ENCODE data around the gene C9.
"Not testable (repeated sequence)": the region's sequence is repeated elsewhere in the genome, so short reads cannot be mapped to it uniquely, and the experiment has no call there.

The C9 gene

DNA sequence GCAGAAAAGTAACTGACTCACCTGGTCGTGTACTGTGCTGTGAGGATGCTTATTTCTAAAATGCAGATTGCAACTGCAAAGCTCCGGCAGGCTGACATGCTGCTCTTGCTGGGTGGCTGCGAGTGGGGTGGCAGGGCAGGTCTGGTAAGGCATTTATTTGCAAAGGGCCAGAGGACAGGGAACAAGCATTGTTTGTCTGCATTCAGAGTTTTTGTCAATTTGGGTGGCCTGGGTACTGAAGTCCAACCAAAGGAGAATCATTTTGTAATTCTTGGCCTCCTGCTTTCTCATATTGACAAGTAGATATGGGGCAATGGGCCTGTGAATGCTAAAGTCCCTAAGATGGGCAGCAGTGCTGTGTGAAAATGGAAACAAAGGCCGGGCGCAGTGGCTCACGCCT, at the start of gene C9:
Gene C9 (minus strand): TSS at position 129 of the 400 bp plus-strand sequence. CDS start 31 bp downstream, at position 98.
- Histone ChIP-seq H3K36me3 (ENCODE audit: control insufficient read depth in 5 of 5, insufficient read depth in 5 of 5, low read length in 5 of 5) (no peaks in the 10 kb centered on the region), H3K27me3 (ENCODE audit: control insufficient read depth in 5 of 5, insufficient read depth in 4 of 5, low read length in 5 of 5) (no peaks in the 10 kb centered on the region), H3K9me3 (ENCODE audit: control insufficient read depth in 5 of 5, low read length in 5 of 5) (peaks cover 0 to 4% (median 0%) of the 10 kb centered on the region in 5 donors), H3K9ac (ENCODE audit: low read length in 5 of 5) (no peak within 1 kb of the TSS), H3K4me3 (ENCODE audit: low read depth in 1 of 5, low read length in 5 of 5) (no peak within 1 kb of the TSS), H3K4me1 (ENCODE audit: control insufficient read depth in 5 of 5, insufficient read depth in 5 of 5, low read length in 5 of 5) (peaks cover 0 to 4% (median 3%) of the 10 kb centered on the region in 5 donors), H3K27ac (ENCODE audit: low read depth, low read length) (no peak within 1 kb of the TSS)

DNA sequence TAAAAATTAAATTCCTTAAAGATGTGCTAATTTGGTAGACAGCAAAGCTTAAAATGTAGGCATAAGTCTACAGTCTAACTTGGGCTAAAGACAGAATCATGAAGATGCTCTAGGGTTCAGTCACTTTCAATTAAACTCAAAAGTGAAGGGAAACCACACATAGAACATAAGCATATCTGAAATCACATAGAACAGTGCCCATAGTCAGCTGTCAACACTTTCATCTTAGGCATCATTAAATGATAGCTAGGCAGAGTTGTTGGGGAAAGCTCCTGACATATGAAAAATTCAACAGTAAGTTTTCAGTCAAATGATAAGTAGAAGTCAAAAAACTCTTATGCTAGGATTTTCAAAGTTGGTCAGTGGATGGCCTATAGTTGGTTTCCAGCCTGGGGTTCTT, 49.5 kb upstream of the C9 start:
- H3K9ac ChIP-seq (ENCODE audit: low read length in 5 of 5), result no peak overlapping the region
- H3K4me1 ChIP-seq (ENCODE audit: control insufficient read depth in 5 of 5, insufficient read depth in 5 of 5, low read length in 5 of 5), result peaks cover 3 to 77% (median 73%) of the 10 kb centered on the region in 5 donors
- H3K4me3 ChIP-seq (ENCODE audit: low read depth in 1 of 5, low read length in 5 of 5), result no peak overlapping the region
- peaks cover 0 to 29% (median 15%) of the 10 kb centered on the region in 5 donors for H3K36me3 ChIP-seq (ENCODE audit: control insufficient read depth in 5 of 5, insufficient read depth in 5 of 5, low read length in 5 of 5)
- H3K27me3 ChIP-seq (ENCODE audit: control insufficient read depth in 5 of 5, insufficient read depth in 4 of 5, low read length in 5 of 5), result no peaks in the 10 kb centered on the region
- H3K27ac ChIP-seq (ENCODE audit: low read depth, low read length), result peak overlapping the region; percentile 44
- H3K9me3 ChIP-seq (ENCODE audit: control insufficient read depth in 5 of 5, low read length in 5 of 5), result no peaks in the 10 kb centered on the region

DNA sequence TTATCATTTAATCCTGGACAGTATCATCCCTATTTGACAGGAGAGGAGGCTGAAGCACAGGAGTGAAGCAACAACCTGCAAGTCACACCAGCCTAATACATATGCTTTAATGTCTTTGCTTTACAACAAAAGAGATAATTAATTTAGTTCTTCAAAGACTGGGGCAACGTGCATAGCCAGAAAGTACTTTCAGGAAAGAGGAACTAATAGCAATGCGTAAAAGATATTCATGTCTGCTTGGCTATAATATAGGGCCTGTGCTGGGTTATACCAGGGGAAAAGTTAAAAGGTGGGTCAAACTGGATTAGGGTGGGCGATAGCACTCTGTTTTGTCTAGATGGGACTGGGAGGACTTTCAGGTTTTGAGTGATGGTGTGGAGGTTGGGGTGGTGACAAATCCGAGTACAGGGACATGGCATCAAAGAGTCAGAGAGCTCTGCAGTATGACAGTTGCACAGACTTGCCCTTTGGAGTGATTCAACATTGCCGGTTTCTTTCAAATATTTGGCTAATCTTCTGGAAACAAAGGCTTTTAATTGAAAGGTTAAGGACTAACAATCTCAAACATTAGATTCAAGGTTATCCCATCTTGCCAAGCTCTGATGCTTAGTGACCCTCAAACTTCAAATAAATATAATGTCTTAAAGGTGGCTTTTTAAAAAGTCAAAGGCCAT, 48.6 kb upstream of the C9 start:
- no peak overlapping the region for H3K4me3 ChIP-seq (ENCODE audit: low read depth in 1 of 5, low read length in 5 of 5)
- H3K9ac ChIP-seq (ENCODE audit: low read length in 5 of 5), result no peak overlapping the region
- peaks cover 3 to 78% (median 76%) of the 10 kb centered on the region in 5 donors for H3K4me1 ChIP-seq (ENCODE audit: control insufficient read depth in 5 of 5, insufficient read depth in 5 of 5, low read length in 5 of 5)
- H3K27ac ChIP-seq (ENCODE audit: low read depth, low read length), result peak overlapping the region; percentile 44
- no peaks in the 10 kb centered on the region for H3K9me3 ChIP-seq (ENCODE audit: control insufficient read depth in 5 of 5, low read length in 5 of 5)
- no peaks in the 10 kb centered on the region for H3K27me3 ChIP-seq (ENCODE audit: control insufficient read depth in 5 of 5, insufficient read depth in 4 of 5, low read length in 5 of 5)
- H3K36me3 ChIP-seq (ENCODE audit: control insufficient read depth in 5 of 5, insufficient read depth in 5 of 5, low read length in 5 of 5), result peaks cover 0 to 28% (median 13%) of the 10 kb centered on the region in 5 donors

GRCh38 chr5:39411985-39412384, 47.7 kb upstream of the C9 start:
- H3K9me3 ChIP-seq (ENCODE audit: control insufficient read depth in 5 of 5, low read length in 5 of 5), result no peaks in the 10 kb centered on the region
- H3K27ac ChIP-seq (ENCODE audit: low read depth, low read length), result peak overlapping the region; percentile 71
- H3K9ac ChIP-seq (ENCODE audit: low read length in 5 of 5), result no peak overlapping the region
- peaks cover 3 to 81% (median 74%) of the 10 kb centered on the region in 5 donors for H3K4me1 ChIP-seq (ENCODE audit: control insufficient read depth in 5 of 5, insufficient read depth in 5 of 5, low read length in 5 of 5)
- H3K4me3 ChIP-seq (ENCODE audit: low read depth in 1 of 5, low read length in 5 of 5), result no peak overlapping the region
- peaks cover 2 to 22% (median 13%) of the 10 kb centered on the region in 5 donors for H3K36me3 ChIP-seq (ENCODE audit: control insufficient read depth in 5 of 5, insufficient read depth in 5 of 5, low read length in 5 of 5)
- H3K27me3 ChIP-seq (ENCODE audit: control insufficient read depth in 5 of 5, insufficient read depth in 4 of 5, low read length in 5 of 5), result no peaks in the 10 kb centered on the region

DNA sequence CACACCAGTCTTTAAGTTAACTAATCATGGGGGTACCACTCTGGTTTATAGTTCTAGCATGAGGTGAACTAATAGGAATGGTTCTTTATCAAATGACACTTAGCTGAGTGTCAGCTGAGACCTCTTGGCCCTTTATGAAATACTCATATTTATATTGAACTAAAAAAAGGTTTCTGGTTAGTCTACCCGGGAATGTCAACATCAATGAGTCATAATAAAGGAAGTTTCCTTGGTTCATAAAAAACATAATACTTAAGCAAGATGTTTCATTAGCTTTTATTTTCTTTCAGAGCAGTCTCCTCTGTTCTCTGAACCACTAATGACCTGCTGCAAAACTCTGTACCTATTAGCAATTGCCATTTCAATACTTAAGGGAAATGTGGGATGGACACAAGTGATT, 46.8 kb upstream of the C9 start:
- no peaks in the 10 kb centered on the region for H3K27me3 ChIP-seq (ENCODE audit: control insufficient read depth in 5 of 5, insufficient read depth in 4 of 5, low read length in 5 of 5)
- peaks cover 2 to 14% (median 8%) of the 10 kb centered on the region in 5 donors for H3K36me3 ChIP-seq (ENCODE audit: control insufficient read depth in 5 of 5, insufficient read depth in 5 of 5, low read length in 5 of 5)
- H3K4me1 ChIP-seq (ENCODE audit: control insufficient read depth in 5 of 5, insufficient read depth in 5 of 5, low read length in 5 of 5), result peaks cover 6 to 77% (median 74%) of the 10 kb centered on the region in 5 donors
- peak overlapping the region in 1 of 5 donors; percentile 13 for H3K4me3 ChIP-seq (ENCODE audit: low read depth in 1 of 5, low read length in 5 of 5)
- no peaks in the 10 kb centered on the region for H3K9me3 ChIP-seq (ENCODE audit: control insufficient read depth in 5 of 5, low read length in 5 of 5)
- H3K27ac ChIP-seq (ENCODE audit: low read depth, low read length), result peak overlapping the region; percentile 71
- no peak overlapping the region for H3K9ac ChIP-seq (ENCODE audit: low read length in 5 of 5)

DNA sequence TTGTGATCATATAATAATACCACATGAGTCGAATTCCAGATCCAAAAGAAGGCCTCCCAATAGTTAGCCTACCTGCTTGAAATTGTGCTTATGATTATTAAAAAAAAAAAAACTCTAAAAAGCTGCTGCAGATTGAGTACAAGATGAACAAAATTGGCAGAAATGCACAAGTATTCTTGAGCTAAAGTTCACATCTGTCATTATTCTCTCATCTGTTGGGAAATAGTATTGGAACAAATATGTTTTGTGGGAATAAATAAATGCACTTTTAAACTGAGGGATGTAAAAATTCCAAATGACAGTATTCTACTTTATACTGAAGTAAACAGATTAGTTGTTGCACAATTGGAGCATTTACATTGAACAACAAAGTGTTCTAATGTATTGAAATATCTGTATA, 44.7 kb upstream of the C9 start:
- Histone ChIP-seq H3K9me3 (ENCODE audit: control insufficient read depth in 5 of 5, low read length in 5 of 5) (no peaks in the 10 kb centered on the region), H3K4me1 (ENCODE audit: control insufficient read depth in 5 of 5, insufficient read depth in 5 of 5, low read length in 5 of 5) (peaks cover 4 to 70% (median 65%) of the 10 kb centered on the region in 5 donors), H3K9ac (ENCODE audit: low read length in 5 of 5) (peak overlapping the region in 1 of 5 donors; percentile 48), H3K27me3 (ENCODE audit: control insufficient read depth in 5 of 5, insufficient read depth in 4 of 5, low read length in 5 of 5) (no peaks in the 10 kb centered on the region), H3K4me3 (ENCODE audit: low read depth in 1 of 5, low read length in 5 of 5) (no peak overlapping the region), H3K36me3 (ENCODE audit: control insufficient read depth in 5 of 5, insufficient read depth in 5 of 5, low read length in 5 of 5) (peaks cover 4 to 13% (median 5%) of the 10 kb centered on the region in 5 donors), H3K27ac (ENCODE audit: low read depth, low read length) (peak overlapping the region; percentile 56)

DNA sequence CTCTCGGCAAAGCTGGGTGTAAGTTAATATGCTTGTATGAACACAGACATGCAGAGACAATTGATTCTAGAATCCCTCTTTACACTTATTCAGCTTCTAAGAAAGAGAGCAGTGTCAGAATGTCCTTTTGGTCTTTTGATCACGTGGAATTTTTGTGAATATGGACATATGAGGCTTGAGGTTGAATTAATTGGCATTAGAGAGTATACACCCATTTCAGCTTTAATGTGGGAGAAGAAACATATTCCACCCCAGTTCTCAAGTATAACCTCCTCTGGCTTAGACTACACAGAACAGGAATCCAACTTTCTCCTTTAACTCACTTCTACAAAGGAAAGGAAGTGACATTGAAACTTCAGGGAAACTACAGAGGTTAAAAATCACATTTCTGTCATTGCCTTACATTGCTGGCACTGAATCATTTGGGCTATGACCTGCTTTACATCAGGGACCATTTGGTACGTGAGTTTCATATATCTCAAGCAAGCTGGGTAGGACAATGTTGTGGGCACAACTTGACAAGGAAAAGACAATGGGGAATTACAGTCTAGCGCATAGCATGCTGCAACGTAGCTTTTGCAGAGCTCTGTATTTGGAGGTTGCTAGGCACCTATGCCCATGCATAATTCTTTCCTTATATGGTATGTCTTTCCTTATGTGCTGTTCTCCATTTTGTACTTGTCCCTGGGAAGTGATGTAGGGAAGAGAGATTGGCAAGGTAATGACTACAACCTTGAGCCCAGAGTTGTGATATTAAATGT, 41.0 kb upstream of the C9 start:
- Histone ChIP-seq H3K9ac (ENCODE audit: low read length in 5 of 5) (no peak overlapping the region), H3K4me1 (ENCODE audit: control insufficient read depth in 5 of 5, insufficient read depth in 5 of 5, low read length in 5 of 5) (peaks cover 4 to 57% (median 47%) of the 10 kb centered on the region in 5 donors), H3K27me3 (ENCODE audit: control insufficient read depth in 5 of 5, insufficient read depth in 4 of 5, low read length in 5 of 5) (no peaks in the 10 kb centered on the region), H3K27ac (ENCODE audit: low read depth, low read length) (peak overlapping the region; percentile 24), H3K36me3 (ENCODE audit: control insufficient read depth in 5 of 5, insufficient read depth in 5 of 5, low read length in 5 of 5) (peaks cover 4 to 10% (median 5%) of the 10 kb centered on the region in 5 donors), H3K9me3 (ENCODE audit: control insufficient read depth in 5 of 5, low read length in 5 of 5) (no peaks in the 10 kb centered on the region), H3K4me3 (ENCODE audit: low read depth in 1 of 5, low read length in 5 of 5) (no peak overlapping the region)

DNA sequence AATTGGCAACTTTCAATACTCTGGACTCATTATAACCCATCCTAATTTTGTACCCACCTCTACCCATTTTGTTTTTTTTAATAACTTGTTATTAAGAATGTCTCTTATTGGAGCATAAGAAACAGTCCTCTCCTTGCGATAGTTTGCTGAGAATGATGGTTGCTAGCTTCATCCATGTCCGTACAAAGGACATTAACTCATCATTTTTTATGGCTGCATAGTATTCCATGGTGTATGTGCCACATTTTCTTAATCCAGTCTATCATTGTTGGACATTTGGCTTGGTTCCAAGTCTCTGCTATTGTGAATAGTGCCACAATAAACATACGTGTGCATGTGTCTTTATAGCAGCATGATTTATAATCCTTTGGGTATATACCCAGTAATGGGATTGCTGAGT, 39.5 kb upstream of the C9 start:
- not testable (repeated sequence) for H3K36me3 ChIP-seq (ENCODE audit: control insufficient read depth in 5 of 5, insufficient read depth in 5 of 5, low read length in 5 of 5); H3K27me3 ChIP-seq (ENCODE audit: control insufficient read depth in 5 of 5, insufficient read depth in 4 of 5, low read length in 5 of 5); H3K9me3 ChIP-seq (ENCODE audit: control insufficient read depth in 5 of 5, low read length in 5 of 5); H3K4me3 ChIP-seq (ENCODE audit: low read depth in 1 of 5, low read length in 5 of 5); H3K9ac ChIP-seq (ENCODE audit: low read length in 5 of 5); H3K27ac ChIP-seq (ENCODE audit: low read depth, low read length)
- H3K4me1 ChIP-seq (ENCODE audit: control insufficient read depth in 5 of 5, insufficient read depth in 5 of 5, low read length in 5 of 5), result peaks cover 5 to 59% (median 48%) of the 10 kb centered on the region in 5 donors

DNA sequence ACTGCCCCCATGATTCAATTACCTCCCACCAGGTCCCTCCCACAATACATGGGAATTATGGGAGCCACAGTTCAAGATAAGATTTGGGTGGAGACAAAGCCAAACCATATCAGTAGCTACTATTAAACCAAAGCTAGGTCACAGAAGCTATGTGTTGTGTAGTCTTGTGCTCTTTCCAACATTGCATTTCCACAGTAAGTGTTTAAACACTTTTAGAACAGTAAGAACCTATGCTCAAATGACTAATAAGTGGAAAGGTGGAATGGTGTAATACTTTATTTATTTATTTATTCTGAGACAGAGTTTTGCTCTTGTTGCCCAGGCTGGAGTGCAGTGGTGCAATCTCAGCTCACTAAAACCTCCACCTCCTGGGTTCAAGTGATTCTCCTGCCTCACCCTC, 37.8 kb upstream of the C9 start:
- not testable (repeated sequence) for H3K36me3 ChIP-seq (ENCODE audit: control insufficient read depth in 5 of 5, insufficient read depth in 5 of 5, low read length in 5 of 5); H3K9me3 ChIP-seq (ENCODE audit: control insufficient read depth in 5 of 5, low read length in 5 of 5); H3K4me3 ChIP-seq (ENCODE audit: low read depth in 1 of 5, low read length in 5 of 5); H3K9ac ChIP-seq (ENCODE audit: low read length in 5 of 5); H3K27ac ChIP-seq (ENCODE audit: low read depth, low read length); H3K27me3 ChIP-seq (ENCODE audit: control insufficient read depth in 5 of 5, insufficient read depth in 4 of 5, low read length in 5 of 5)
- peaks cover 5 to 60% (median 37%) of the 10 kb centered on the region in 5 donors for H3K4me1 ChIP-seq (ENCODE audit: control insufficient read depth in 5 of 5, insufficient read depth in 5 of 5, low read length in 5 of 5)
